ENCODE data around the gene APBB2.

Gene APBB2

DNA sequence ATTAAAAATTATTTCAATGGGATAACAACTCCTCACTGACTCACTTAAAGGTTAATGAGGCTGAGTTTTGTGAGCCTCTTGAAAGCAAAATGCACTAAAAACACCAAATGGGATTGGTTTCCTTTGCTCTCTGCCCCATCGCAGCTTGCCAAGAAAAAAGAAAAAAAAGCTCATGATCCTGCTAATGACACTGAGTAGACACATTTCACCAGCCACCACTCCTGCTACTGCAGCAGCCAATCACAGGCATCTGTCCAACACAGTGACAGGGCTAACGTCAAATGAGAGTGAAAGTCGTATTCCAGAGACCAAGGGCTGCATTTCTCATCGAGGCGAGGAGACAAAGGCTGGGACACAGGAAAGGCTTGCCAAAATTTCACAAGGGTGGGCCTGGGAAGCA is 5.2 kb downstream of the APBB2 start:
- TF ChIP-seq, protein P1, sequence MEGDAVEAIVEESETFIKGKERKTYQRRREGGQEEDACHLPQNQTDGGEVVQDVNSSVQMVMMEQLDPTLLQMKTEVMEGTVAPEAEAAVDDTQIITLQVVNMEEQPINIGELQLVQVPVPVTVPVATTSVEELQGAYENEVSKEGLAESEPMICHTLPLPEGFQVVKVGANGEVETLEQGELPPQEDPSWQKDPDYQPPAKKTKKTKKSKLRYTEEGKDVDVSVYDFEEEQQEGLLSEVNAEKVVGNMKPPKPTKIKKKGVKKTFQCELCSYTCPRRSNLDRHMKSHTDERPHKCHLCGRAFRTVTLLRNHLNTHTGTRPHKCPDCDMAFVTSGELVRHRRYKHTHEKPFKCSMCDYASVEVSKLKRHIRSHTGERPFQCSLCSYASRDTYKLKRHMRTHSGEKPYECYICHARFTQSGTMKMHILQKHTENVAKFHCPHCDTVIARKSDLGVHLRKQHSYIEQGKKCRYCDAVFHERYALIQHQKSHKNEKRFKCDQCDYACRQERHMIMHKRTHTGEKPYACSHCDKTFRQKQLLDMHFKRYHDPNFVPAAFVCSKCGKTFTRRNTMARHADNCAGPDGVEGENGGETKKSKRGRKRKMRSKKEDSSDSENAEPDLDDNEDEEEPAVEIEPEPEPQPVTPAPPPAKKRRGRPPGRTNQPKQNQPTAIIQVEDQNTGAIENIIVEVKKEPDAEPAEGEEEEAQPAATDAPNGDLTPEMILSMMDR (IDR thresholded peaks at IDR 0.05; ENCODE audit: extremely low read depth, missing control alignments) = no peak
- no peak for DNase-seq (ENCODE audit: low spot score)

DNA sequence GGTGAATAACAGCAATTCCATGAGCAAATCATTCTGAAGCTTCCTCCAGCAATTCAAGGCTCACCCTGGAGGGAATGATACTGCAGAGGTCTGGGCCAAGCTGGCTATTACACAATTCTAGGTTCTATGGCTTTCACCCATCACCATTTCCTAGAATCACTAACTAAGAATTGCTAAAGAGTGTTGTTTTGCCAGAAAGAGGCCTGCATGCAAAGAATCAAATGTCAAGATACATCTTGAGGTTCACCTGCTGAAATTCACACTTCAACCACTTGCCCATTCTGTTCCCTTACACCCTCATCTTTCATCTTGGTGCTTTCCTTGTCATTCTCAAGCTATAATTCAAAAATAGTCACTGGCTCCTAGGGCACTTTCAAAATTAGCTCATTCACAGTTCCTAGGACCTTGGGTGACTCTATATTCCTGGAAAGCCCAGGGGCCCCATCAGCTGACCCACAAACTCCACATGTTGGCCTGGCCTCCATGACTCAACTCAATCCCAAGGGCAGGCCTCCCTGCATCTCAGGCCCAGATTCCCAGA is 7.0 kb downstream of the APBB2 start:
- no peak for DNase-seq (ENCODE audit: low spot score)
- TF ChIP-seq, protein P1 (IDR thresholded peaks at IDR 0.05; ENCODE audit: extremely low read depth, missing control alignments) = no peak

DNA sequence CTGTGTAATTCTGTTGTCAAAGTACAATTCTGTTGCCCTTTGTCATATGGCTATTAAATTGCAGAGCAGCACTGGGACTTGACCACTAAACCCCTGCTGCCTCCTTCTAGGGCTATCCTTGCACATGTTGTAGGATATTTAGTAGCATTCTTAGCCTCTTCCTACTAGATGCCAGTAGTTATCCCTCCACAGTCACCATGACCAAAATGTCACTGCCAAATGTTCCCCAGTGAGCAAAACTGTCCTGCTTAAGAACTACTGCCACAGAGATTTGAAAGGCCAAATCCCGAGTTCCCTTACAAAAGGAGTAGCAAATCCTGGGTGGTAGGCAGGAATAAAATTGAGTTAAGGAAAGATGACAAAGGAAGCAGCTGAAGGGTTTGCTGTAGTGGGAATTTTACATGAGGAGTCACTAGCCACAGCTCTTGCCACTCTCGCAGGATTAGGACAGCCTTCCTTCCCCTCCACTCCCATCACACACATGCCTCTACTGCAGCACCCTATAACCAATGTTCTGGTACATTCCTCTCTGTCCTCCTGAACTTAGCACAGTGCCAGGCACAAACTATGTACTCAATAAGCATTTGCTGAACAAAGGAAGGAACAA is 8.4 kb downstream of the APBB2 start:
- TF ChIP-seq, protein P1 (IDR thresholded peaks at IDR 0.05; ENCODE audit: extremely low read depth, missing control alignments) = no peak
- DNase-seq (ENCODE audit: low spot score) = no peak

- no peak for DNase-seq (ENCODE audit: low spot score)
- TF ChIP-seq, protein P1 (IDR thresholded peaks at IDR 0.05; ENCODE audit: extremely low read depth, missing control alignments) = no peak
Observed at GRCh38 chr4:41205130-41205529, 9.2 kb downstream of the APBB2 start.

DNA sequence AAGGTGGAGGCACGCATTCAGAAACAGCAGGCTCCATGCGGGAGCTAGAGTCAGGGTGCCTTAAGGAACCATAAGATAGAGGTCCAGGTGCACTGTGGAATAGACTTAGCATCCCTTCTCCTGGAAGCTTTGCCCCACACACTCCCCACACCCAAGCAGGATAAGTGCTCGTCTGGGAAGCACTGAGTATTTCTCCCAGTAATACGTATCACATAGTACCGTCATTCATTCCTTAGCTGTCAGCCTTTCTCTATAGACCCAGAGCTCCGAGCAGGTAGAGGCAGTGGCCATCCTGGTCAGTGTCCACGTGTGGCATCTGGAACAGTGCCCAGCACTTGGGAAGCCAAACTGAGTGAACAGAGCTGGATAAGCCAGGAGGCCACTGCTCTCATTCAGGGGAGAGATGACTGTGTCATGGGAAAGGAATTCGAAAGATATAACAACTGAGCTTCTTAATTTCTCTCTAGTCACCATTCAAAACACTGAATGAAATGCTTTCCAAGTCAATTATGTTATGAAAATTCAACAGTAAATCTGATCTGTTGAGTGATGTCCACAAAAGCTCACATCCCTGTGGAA is 9.9 kb downstream of the APBB2 start:
- DNase-seq (ENCODE audit: low spot score) = no peak
- TF ChIP-seq, protein P1 (IDR thresholded peaks at IDR 0.05; ENCODE audit: extremely low read depth, missing control alignments) = no peak

DNA sequence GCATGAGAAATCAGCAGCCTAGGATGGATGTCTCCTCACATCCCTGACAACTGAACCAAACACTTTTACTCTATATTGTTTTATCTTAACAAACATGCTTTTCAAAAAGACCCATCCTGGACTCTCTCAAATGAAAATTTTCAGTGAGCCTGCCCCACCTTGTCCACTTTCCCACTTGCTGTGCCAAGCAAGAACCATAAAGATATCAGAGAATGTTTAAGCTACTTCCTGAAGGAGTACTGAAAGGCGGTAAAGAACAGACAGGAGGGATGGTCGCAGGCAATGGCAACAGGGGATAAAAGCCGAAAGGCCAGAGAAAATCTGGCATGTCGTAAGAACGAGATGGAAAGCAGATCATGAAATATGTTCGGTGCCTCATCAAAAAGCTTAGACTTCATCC is 10.5 kb downstream of the APBB2 start:
- no peak for DNase-seq (ENCODE audit: low spot score)
- TF ChIP-seq, protein P1 (IDR thresholded peaks at IDR 0.05; ENCODE audit: extremely low read depth, missing control alignments) = no peak

- no peak for DNase-seq (ENCODE audit: low spot score)
- TF ChIP-seq, protein P1 (IDR thresholded peaks at IDR 0.05; ENCODE audit: extremely low read depth, missing control alignments) = no peak
Observed at GRCh38 chr4:41202820-41203568, 11.3 kb downstream of the APBB2 start.

Data from GM20000 (cell line).